ENCODE data around the gene PSMC3IP. TPM values are rescaled to one million over a fixed set of nuclear protein-coding genes. Genes with fewer than 3 reads are reported as not detected.
"Not testable (repeated sequence)": the region's sequence is repeated elsewhere in the genome, so short reads cannot be mapped to it uniquely, and the experiment has no call there.

PSMC3IP gene
- total and polyA plus RNA-seq, 2 experiments from 2014 or later: 18.5 to 29.5 TPM

GRCh38 chr17:42541041-42541833 is 36.3 kb downstream of the PSMC3IP start:
- H2AFZ ChIP-seq: no peak overlapping the region
- no peak overlapping the region for H3K27ac Mint-ChIP-seq
- H3K27me3 ChIP-seq (ENCODE audit: insufficient read depth): no peaks in the 10 kb centered on the region
- DNase-seq (ENCODE audit: low spot score): no peak
- no peaks in the 10 kb centered on the region for H3K36me3 ChIP-seq (ENCODE audit: insufficient read depth)
- no peak for ATAC-seq
- H3K27ac ChIP-seq (ENCODE audit: low read depth): no peak overlapping the region
- no peaks in the 10 kb centered on the region for H4K20me1 ChIP-seq (replicated peaks; ENCODE audit: insufficient read depth)
- H3K79me2 ChIP-seq (replicated peaks; ENCODE audit: insufficient read depth): no peaks in the 10 kb centered on the region
- no peak overlapping the region for H3K4me2 ChIP-seq
- no peaks in the 10 kb centered on the region for H3K9me2 ChIP-seq (ENCODE audit: insufficient read depth)
- no peak overlapping the region for H3K4me3 Mint-ChIP-seq
- peaks cover 25% of the 10 kb centered on the region for H3K36me3 Mint-ChIP-seq (ENCODE audit: low read depth)
- peaks cover 6% of the 10 kb centered on the region for H3K27me3 Mint-ChIP-seq (ENCODE audit: insufficient read depth, low read depth, poor library complexity)
- no peaks in the 10 kb centered on the region; the same call in 2 of the 3 replicates for H3K9me3 Mint-ChIP-seq
- H3K4me1 Mint-ChIP-seq: peaks cover 11% of the 10 kb centered on the region
- TF ChIP-seq ZNF331 (CRISPR knock-in tag; IDR thresholded peaks at IDR 0.05; ENCODE audit: low read depth): no peak
- TF ChIP-seq EZH2 (IDR thresholded peaks at IDR 0.05; ENCODE audit: low read depth, unreplicated experiment): no peak
- TF ChIP-seq NANOG (IDR thresholded peaks at IDR 0.05; ENCODE audit: borderline replicate concordance): no peak
- TF ChIP-seq, protein P1, sequence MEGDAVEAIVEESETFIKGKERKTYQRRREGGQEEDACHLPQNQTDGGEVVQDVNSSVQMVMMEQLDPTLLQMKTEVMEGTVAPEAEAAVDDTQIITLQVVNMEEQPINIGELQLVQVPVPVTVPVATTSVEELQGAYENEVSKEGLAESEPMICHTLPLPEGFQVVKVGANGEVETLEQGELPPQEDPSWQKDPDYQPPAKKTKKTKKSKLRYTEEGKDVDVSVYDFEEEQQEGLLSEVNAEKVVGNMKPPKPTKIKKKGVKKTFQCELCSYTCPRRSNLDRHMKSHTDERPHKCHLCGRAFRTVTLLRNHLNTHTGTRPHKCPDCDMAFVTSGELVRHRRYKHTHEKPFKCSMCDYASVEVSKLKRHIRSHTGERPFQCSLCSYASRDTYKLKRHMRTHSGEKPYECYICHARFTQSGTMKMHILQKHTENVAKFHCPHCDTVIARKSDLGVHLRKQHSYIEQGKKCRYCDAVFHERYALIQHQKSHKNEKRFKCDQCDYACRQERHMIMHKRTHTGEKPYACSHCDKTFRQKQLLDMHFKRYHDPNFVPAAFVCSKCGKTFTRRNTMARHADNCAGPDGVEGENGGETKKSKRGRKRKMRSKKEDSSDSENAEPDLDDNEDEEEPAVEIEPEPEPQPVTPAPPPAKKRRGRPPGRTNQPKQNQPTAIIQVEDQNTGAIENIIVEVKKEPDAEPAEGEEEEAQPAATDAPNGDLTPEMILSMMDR (conservative IDR thresholded peaks at IDR 0.05; ENCODE audit: low read depth in 2 of 2): no peak
- peaks cover 7% of the 10 kb centered on the region; the same call in 1 of the 2 replicates for H3K4me1 ChIP-seq (ENCODE audit: insufficient read depth)
- 0 out of 2 replicates have a peak, but pooled peaks cover 12% of the 10 kb centered on the region for H3F3A ChIP-seq (replicated peaks; ENCODE audit: low read depth)
- no peak overlapping the region for H3K4me3 ChIP-seq

DNA sequence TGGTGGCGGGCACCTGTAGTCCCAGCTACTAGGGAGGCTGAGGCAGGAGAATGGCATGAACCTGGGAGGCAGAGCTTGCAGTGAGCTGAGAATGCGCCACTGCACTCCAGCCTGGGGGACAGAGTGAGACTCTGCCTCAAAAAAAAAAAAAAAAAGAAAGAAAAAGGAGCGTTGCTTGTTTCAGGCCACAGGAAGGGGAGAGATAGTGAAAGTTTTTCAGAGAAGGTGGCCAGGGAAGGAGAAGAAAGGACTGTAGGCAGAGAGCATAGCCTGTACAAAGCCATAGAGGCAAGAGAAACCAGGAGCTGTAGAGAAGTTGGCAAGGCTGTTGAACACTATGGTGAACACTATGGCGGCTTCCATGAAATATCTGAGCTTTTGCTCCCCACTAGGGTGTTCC is 37.0 kb downstream of the PSMC3IP start:
- not testable (repeated sequence) for H3K36me3 ChIP-seq (ENCODE audit: insufficient read depth); H3K27me3 Mint-ChIP-seq (ENCODE audit: insufficient read depth, low read depth, poor library complexity); H3K79me2 ChIP-seq (replicated peaks; ENCODE audit: insufficient read depth); H3K27ac ChIP-seq (ENCODE audit: low read depth); ATAC-seq; H3K27ac Mint-ChIP-seq; H3K4me1 ChIP-seq (ENCODE audit: insufficient read depth); H3K4me3 ChIP-seq; H3K9me2 ChIP-seq (ENCODE audit: insufficient read depth); H3K4me3 Mint-ChIP-seq; H3K9me3 Mint-ChIP-seq; H4K20me1 ChIP-seq (replicated peaks; ENCODE audit: insufficient read depth); H3K4me2 ChIP-seq; DNase-seq (ENCODE audit: low spot score); H2AFZ ChIP-seq; H3K27me3 ChIP-seq (ENCODE audit: insufficient read depth)
- H3K36me3 Mint-ChIP-seq (ENCODE audit: low read depth): peaks cover 25% of the 10 kb centered on the region
- H3K4me1 Mint-ChIP-seq: peaks cover 14% of the 10 kb centered on the region
- H3F3A ChIP-seq (replicated peaks; ENCODE audit: low read depth): peaks cover 15% of the 10 kb centered on the region; the same call in 1 of the 2 replicates

- H3K9me3 Mint-ChIP-seq: no peaks in the 10 kb centered on the region; the same call in 2 of the 3 replicates
- no peak overlapping the region for H2AFZ ChIP-seq
- no peak for TF ChIP-seq ZNF114 (CRISPR knock-in tag; IDR thresholded peaks at IDR 0.05)
- TF ChIP-seq, protein P2, sequence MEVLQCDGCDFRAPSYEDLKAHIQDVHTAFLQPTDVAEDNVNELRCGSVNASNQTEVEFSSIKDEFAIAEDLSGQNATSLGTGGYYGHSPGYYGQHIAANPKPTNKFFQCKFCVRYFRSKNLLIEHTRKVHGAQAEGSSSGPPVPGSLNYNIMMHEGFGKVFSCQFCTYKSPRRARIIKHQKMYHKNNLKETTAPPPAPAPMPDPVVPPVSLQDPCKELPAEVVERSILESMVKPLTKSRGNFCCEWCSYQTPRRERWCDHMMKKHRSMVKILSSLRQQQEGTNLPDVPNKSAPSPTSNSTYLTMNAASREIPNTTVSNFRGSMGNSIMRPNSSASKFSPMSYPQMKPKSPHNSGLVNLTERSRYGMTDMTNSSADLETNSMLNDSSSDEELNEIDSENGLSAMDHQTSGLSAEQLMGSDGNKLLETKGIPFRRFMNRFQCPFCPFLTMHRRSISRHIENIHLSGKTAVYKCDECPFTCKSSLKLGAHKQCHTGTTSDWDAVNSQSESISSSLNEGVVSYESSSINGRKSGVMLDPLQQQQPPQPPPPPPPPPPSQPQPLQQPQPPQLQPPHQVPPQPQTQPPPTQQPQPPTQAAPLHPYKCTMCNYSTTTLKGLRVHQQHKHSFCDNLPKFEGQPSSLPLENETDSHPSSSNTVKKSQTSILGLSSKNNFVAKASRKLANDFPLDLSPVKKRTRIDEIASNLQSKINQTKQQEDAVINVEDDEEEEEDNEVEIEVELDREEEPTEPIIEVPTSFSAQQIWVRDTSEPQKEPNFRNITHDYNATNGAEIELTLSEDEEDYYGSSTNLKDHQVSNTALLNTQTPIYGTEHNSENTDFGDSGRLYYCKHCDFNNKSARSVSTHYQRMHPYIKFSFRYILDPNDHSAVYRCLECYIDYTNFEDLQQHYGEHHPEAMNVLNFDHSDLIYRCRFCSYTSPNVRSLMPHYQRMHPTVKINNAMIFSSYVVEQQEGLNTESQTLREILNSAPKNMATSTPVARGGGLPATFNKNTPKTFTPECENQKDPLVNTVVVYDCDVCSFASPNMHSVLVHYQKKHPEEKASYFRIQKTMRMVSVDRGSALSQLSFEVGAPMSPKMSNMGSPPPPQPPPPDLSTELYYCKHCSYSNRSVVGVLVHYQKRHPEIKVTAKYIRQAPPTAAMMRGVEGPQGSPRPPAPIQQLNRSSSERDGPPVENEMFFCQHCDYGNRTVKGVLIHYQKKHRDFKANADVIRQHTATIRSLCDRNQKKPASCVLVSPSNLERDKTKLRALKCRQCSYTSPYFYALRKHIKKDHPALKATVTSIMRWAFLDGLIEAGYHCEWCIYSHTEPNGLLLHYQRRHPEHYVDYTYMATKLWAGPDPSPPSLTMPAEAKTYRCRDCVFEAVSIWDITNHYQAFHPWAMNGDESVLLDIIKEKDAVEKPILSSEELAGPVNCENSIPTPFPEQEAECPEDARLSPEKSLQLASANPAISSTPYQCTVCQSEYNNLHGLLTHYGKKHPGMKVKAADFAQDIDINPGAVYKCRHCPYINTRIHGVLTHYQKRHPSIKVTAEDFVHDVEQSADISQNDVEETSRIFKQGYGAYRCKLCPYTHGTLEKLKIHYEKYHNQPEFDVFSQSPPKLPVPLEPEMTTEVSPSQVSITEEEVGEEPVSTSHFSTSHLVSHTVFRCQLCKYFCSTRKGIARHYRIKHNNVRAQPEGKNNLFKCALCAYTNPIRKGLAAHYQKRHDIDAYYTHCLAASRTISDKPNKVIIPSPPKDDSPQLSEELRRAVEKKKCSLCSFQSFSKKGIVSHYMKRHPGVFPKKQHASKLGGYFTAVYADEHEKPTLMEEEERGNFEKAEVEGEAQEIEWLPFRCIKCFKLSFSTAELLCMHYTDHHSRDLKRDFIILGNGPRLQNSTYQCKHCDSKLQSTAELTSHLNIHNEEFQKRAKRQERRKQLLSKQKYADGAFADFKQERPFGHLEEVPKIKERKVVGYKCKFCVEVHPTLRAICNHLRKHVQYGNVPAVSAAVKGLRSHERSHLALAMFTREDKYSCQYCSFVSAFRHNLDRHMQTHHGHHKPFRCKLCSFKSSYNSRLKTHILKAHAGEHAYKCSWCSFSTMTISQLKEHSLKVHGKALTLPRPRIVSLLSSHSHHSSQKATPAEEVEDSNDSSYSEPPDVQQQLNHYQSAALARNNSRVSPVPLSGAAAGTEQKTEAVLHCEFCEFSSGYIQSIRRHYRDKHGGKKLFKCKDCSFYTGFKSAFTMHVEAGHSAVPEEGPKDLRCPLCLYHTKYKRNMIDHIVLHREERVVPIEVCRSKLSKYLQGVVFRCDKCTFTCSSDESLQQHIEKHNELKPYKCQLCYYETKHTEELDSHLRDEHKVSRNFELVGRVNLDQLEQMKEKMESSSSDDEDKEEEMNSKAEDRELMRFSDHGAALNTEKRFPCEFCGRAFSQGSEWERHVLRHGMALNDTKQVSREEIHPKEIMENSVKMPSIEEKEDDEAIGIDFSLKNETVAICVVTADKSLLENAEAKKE (CRISPR knock-in tag; IDR thresholded peaks at IDR 0.05): no peak
- TF ChIP-seq NANOG (IDR thresholded peaks at IDR 0.05; ENCODE audit: borderline replicate concordance): no peak
- no peak for TF ChIP-seq JUNB (IDR thresholded peaks at IDR 0.05; ENCODE audit: unreplicated experiment)
- TF ChIP-seq CREB1 (CRISPR knock-in tag; IDR thresholded peaks at IDR 0.05; ENCODE audit: low read depth): no peak
- no peak for TF ChIP-seq ZNF331 (CRISPR knock-in tag; IDR thresholded peaks at IDR 0.05; ENCODE audit: low read depth)
Measured at GRCh38 chr17:42538482-42538881, 39.0 kb downstream of the PSMC3IP start.

More at GRCh38 chr17:42538482-42538881, 39.0 kb downstream of the PSMC3IP start:
- peaks cover 18% of the 10 kb centered on the region for H3K4me1 ChIP-seq (ENCODE audit: insufficient read depth)
- H3F3A ChIP-seq (replicated peaks; ENCODE audit: low read depth): peaks cover 23% of the 10 kb centered on the region; the same call in 1 of the 2 replicates
- ATAC-seq (no peak), DNase-seq (ENCODE audit: low spot score) (no peak)
- no peak overlapping the region for H3K4me3 Mint-ChIP-seq
- H3K4me2 ChIP-seq: no peak overlapping the region
- no peaks in the 10 kb centered on the region for H3K36me3 ChIP-seq (ENCODE audit: insufficient read depth)
- no peaks in the 10 kb centered on the region for H3K9me2 ChIP-seq (ENCODE audit: insufficient read depth)
- no peak overlapping the region for H3K27ac ChIP-seq (ENCODE audit: low read depth)
- peaks cover 18% of the 10 kb centered on the region for H3K4me1 Mint-ChIP-seq
- H3K27ac Mint-ChIP-seq: no peak overlapping the region
- peaks cover 11% of the 10 kb centered on the region for H3K27me3 Mint-ChIP-seq (ENCODE audit: insufficient read depth, low read depth, poor library complexity)
- H3K27me3 ChIP-seq (ENCODE audit: insufficient read depth): peaks cover 7% of the 10 kb centered on the region
- no peaks in the 10 kb centered on the region for H3K79me2 ChIP-seq (replicated peaks; ENCODE audit: insufficient read depth)
- H4K20me1 ChIP-seq (replicated peaks; ENCODE audit: insufficient read depth): no peaks in the 10 kb centered on the region
- no peak overlapping the region for H3K4me3 ChIP-seq
- H3K36me3 Mint-ChIP-seq (ENCODE audit: low read depth): peaks cover 22% of the 10 kb centered on the region
